Esophagus muscularis mucosa (tissue), 4 donors: ENCODE data around the gene ASB1.

Experiments
- CTCF ChIP-seq, 3 experiments: fragments of 200-600 bp in 2 of 3; fragments of 450-650 bp in 1 of 3; sonication (generic) in 2 of 3; IDR thresholded peaks; one replicate each; pipeline ENCODE4 v1.5.1; 2017 to 2019; ENCODE audit warnings: antibody characterized with exemption in 3 of 3, mild to moderate bottlenecking in 2 of 3, moderate library complexity in 1 of 3
- EP300 ChIP-seq: sonication (generic); formaldehyde crosslinking; IDR thresholded peaks from one replicate; pipeline ENCODE4 v1.6.1; 2017; ENCODE audit warnings: antibody characterized with exemption
- POLR2AphosphoS5 ChIP-seq, 2 donors: sonication (generic); formaldehyde crosslinking; IDR thresholded peaks; one replicate each; pipeline ENCODE4 v1.6.1; 2017; ENCODE audit warnings: antibody characterized with exemption in 2 of 2

- TF ChIP-seq CTCF (IDR thresholded peaks at IDR 0.05) (no peak), EP300 (no peak), POLR2AphosphoS5 (IDR thresholded peaks at IDR 0.05) (no peak)
These were observed 17.9 kb upstream of the ASB1 start for GRCh38 chr2:238408615-238409340.
